OCI-LY3 (cell line): ENCODE results near the gene MBD3L3.
"Not testable (repeated sequence)": the region's sequence is repeated elsewhere in the genome, so short reads cannot be mapped to it uniquely, and the experiment has no call there.

Experiments used
- H2AFZ ChIP-seq: fragments of 200-600, 300-600 bp; shearing (Covaris generic); 2 replicates; pipeline ENCODE4 v1.6.0; 2014; ENCODE audit warnings: antibody characterized with exemption, low read depth, low read length
- H3K27ac ChIP-seq: fragments of 200-600, 300-600 bp; sonication (generic); 2 replicates; pipeline ENCODE4 v1.5.1; 2014; ENCODE audit warnings: mild to moderate bottlenecking, low read length, moderate library complexity, mixed read lengths
- H3K27me3 ChIP-seq: fragments of 200-600, 300-600 bp; sonication (generic); 2 replicates; pipeline ENCODE4 v1.6.1; 2014; ENCODE audit warnings: low read depth, low read length, mixed read lengths
- H3K36me3 ChIP-seq: fragments of 200-600, 300-600 bp; sonication (generic); replicated peaks from 2 replicates; pipeline ENCODE3; 2014; ENCODE audit warnings: low read depth, low read length, mixed read lengths
- H3K4me1 ChIP-seq: fragments of 300-600, 200-600 bp; sonication (generic); 2 replicates; pipeline ENCODE4 v1.6.1; 2014; ENCODE audit warnings: low read length, mixed read lengths
- H3K4me2 ChIP-seq: fragments of 200-600, 300-600 bp; sonication (generic); 2 replicates; pipeline ENCODE4 v1.6.1; 2014; ENCODE audit warnings: low read length, mixed read lengths
- H3K4me3 ChIP-seq: fragments of 300-600, 200-600 bp; sonication (generic); 2 replicates; pipeline ENCODE4 v1.5.1; 2014; ENCODE audit warnings: antibody characterized with exemption, mild to moderate bottlenecking, low read length, moderate library complexity
- H3K79me2 ChIP-seq: fragments of 300-600, 200-600 bp; shearing (Covaris generic); 2 replicates; pipeline ENCODE4 v1.6.1; 2014; ENCODE audit warnings: mild to moderate bottlenecking, low read length, mixed read lengths
- H3K9ac ChIP-seq: fragments of 300-600, 200-600 bp; shearing (Covaris generic); 2 replicates; pipeline ENCODE4 v1.6.0; 2014; ENCODE audit warnings: mild to moderate bottlenecking, low read length, moderate library complexity
- H3K9me3 ChIP-seq: fragments of 200-600, 300-600 bp; shearing (Covaris generic); 2 replicates; pipeline ENCODE4 v1.6.1; 2014; ENCODE audit warnings: low read length, mixed read lengths; ENCODE audit not compliant: insufficient read depth
- H4K20me1 ChIP-seq: fragments of 200-600, 300-600 bp; sonication (generic); 2 replicates; pipeline ENCODE4 v1.6.1; 2016; ENCODE audit warnings: low read length, mixed read lengths; ENCODE audit not compliant: insufficient read depth
- CTCF ChIP-seq: fragments of 200-600, 300-600 bp; sonication (generic); IDR thresholded peaks from 2 replicates; pipeline ENCODE4 v1.5.1; 2014; ENCODE audit warnings: antibody characterized with exemption, low read length, low read depth
- EZH2phosphoT487 ChIP-seq: fragments of 200-600 bp; shearing (Covaris generic); IDR thresholded peaks from 2 replicates; pipeline ENCODE4 v1.6.1; 2018; ENCODE audit warnings: antibody characterized with exemption, mixed run types, low read depth

The MBD3L3 gene

GRCh38 chr19:7067716-7068115, 9.2 kb upstream of the MBD3L3 start:
- no peak overlapping the region for H3K9ac ChIP-seq
- H3K9me3 ChIP-seq = no peaks in the 10 kb centered on the region
- no peak overlapping the region for H2AFZ ChIP-seq
- no peaks in the 10 kb centered on the region for H4K20me1 ChIP-seq
- peaks cover 19% of the 10 kb centered on the region for H3K79me2 ChIP-seq
- peaks cover 15% of the 10 kb centered on the region for H3K36me3 ChIP-seq
- no peak overlapping the region for H3K27ac ChIP-seq
- H3K4me2 ChIP-seq = no peak overlapping the region
- TF ChIP-seq CTCF (no peak), EZH2phosphoT487 (no peak)
- no peaks in the 10 kb centered on the region for H3K27me3 ChIP-seq
- H3K4me1 ChIP-seq = peaks cover 8% of the 10 kb centered on the region
- H3K4me3 ChIP-seq = no peak overlapping the region

- not testable (repeated sequence) for H3K4me1 ChIP-seq, H3K27ac ChIP-seq, H3K4me2 ChIP-seq, H2AFZ ChIP-seq, H3K9me3 ChIP-seq, H4K20me1 ChIP-seq, H3K4me3 ChIP-seq, H3K9ac ChIP-seq, H3K27me3 ChIP-seq
- Histone ChIP-seq H3K36me3 (peaks cover 11% of the 10 kb centered on the region), H3K79me2 (peaks cover 19% of the 10 kb centered on the region)
Observed at GRCh38 chr19:7067122-7067521, 8.6 kb upstream of the MBD3L3 start.

GRCh38 chr19:7063764-7064418, 5.4 kb upstream of the MBD3L3 start:
- H3K36me3 ChIP-seq = no peaks in the 10 kb centered on the region
- no peak overlapping the region for H3K4me3 ChIP-seq
- no peaks in the 10 kb centered on the region for H4K20me1 ChIP-seq
- no peak overlapping the region for H3K4me2 ChIP-seq
- H3K27me3 ChIP-seq = no peaks in the 10 kb centered on the region
- no peak overlapping the region for H2AFZ ChIP-seq
- peaks cover 3% of the 10 kb centered on the region; the same call in 1 of the 2 replicates for H3K4me1 ChIP-seq
- no peaks in the 10 kb centered on the region for H3K9me3 ChIP-seq
- no peak overlapping the region for H3K27ac ChIP-seq
- H3K79me2 ChIP-seq = no peaks in the 10 kb centered on the region
- TF ChIP-seq EZH2phosphoT487 = no peak
- no peak for TF ChIP-seq CTCF
- no peak overlapping the region for H3K9ac ChIP-seq

DNA sequence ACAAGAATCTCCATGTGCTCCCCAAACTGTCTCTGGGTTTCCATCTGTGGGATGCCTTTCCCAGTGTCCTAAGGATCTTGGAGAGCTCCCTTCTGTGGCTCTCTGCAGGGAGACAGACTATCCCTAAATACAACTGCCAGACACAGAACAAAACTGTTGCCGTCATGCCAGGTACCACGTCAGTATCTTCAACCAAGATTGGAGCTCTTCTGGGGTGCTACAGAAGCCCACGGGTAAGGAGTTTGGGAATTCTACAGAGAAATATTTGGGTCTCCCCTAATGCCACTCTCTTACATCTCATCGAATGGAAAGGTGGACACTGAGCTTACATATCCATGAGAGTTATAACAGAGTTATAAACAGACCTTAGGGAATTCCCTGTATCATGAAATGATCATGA, 4.9 kb upstream of the MBD3L3 start:
- no peak overlapping the region for H3K4me3 ChIP-seq
- no peaks in the 10 kb centered on the region for H3K27me3 ChIP-seq
- H3K9ac ChIP-seq = no peak overlapping the region
- H3K4me2 ChIP-seq = no peak overlapping the region
- no peaks in the 10 kb centered on the region for H3K36me3 ChIP-seq
- H3K27ac ChIP-seq = no peak overlapping the region
- no peak overlapping the region for H2AFZ ChIP-seq
- H3K4me1 ChIP-seq = no peaks in the 10 kb centered on the region
- no peaks in the 10 kb centered on the region for H3K79me2 ChIP-seq
- no peaks in the 10 kb centered on the region for H3K9me3 ChIP-seq
- H4K20me1 ChIP-seq = no peaks in the 10 kb centered on the region
- TF ChIP-seq CTCF (no peak), EZH2phosphoT487 (no peak)

DNA sequence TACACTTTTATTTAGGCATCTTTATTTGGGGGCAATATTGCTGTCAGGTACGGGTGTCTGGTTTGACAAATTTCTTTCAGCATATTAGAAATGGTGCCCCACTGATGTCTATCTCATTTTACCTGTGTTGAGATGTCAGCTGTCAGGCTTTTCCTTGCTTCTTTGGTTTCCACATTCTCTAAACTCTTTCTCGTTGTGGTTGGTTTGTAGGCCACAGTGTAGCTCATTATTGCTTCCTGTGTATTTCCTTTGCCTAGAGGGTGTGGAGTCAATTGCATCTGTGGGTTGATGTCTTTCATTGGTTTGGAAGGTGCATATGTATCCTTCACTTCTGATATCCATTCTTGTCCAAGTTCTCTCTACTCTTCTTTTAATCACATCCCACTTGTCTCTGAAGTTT, 1.5 kb upstream of the MBD3L3 start:
- not testable (repeated sequence) for H3K4me1 ChIP-seq, H3K9me3 ChIP-seq, H3K4me2 ChIP-seq, H3K4me3 ChIP-seq, H2AFZ ChIP-seq, H3K9ac ChIP-seq, H4K20me1 ChIP-seq, H3K79me2 ChIP-seq, H3K27ac ChIP-seq, H3K36me3 ChIP-seq, H3K27me3 ChIP-seq

- not testable (repeated sequence) for H3K79me2 ChIP-seq, H3K27ac ChIP-seq, H3K4me3 ChIP-seq, H3K27me3 ChIP-seq, H3K9me3 ChIP-seq, H3K9ac ChIP-seq, H4K20me1 ChIP-seq, H2AFZ ChIP-seq, H3K4me1 ChIP-seq, H3K36me3 ChIP-seq, H3K4me2 ChIP-seq
Observed at GRCh38 chr19:7056371-7056770, 2.1 kb downstream of the MBD3L3 start.

DNA sequence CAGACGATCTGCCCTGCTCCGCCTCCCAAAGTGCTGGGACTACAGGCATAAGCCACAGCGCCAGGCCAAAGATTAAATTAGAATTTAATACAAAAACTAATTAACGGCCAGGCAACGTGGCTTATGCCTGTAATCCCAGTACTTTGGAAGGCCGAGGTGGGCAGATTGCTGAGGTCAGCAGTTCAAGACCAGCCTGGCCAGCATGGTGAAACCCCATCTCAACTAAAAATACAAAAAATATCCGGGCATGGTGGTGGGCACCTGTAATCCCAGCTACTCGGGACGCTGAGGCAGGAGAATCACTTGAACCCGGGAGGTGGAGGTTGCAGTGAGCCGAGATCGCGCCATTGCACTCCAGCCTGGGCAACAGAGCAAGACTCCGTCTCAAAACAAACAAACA, 2.8 kb downstream of the MBD3L3 start:
- not testable (repeated sequence) for H3K36me3 ChIP-seq, H2AFZ ChIP-seq, H3K9me3 ChIP-seq, H3K4me3 ChIP-seq, H3K27ac ChIP-seq, H3K9ac ChIP-seq, H3K79me2 ChIP-seq, H3K4me1 ChIP-seq, H3K4me2 ChIP-seq, H3K27me3 ChIP-seq, H4K20me1 ChIP-seq
